Measurements from ENCODE around the gene NEUROD6.

NEUROD6 gene

GRCh38 chr7:31327071-31327470 is 13.5 kb downstream of the NEUROD6 start:
- DNase-seq = no peak

DNA sequence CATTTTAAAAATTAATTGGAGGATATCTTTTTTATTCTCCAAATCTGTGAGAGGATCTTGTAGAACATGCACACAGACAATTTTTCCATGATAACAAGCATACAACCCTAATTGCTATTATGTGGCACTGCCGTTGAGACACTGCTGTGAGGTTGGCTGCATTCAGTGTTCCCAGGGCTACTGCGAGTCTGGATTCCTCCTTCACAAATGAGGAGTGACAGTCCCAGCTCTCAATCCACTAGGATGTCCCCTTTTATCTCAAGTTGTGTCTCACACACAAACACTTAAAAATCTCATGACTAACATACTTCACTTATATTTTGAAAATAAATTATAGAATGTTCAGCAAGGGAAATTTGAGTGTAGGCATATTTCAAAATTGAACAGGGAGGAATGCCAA is 14.1 kb downstream of the NEUROD6 start:
- DNase-seq = no peak

DNA sequence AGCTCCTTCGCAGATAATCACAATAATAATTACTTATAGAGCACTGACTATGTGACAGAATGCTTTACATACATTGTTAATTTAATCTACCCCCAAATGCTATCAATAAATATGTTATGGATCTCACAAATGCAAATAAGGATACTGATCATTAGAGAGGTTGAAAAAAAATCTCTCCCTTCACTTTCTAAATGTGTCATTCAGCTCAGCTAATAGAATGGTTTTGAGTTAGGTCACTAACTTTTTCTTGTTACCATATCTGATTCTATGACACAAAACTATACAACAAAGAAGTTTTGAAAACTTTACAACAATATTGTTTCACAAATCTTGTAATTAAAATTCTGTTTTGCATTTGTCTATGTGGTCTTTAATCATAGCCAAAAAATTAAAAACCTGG is 17.4 kb downstream of the NEUROD6 start:
- DNase-seq = no peak

DNA sequence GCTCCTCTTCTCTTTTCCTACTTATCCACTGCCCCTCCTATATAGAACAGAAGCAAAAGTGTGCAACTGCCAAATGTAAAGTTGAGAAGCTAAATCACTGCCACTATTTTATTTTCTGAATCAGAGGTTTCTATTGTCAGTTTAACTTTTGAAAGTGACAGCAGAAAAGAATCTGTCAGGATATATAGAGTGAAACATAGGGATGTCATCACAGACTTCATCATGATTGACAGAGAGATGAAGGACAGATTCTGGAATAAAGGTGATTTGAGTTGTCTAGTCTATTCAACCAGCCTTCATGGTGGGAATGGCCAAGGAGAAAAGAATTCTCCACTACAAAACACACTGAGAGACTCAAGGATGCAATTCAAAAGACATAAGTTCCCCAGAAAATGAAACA is 19.9 kb downstream of the NEUROD6 start:
- DNase-seq = no peak

DNA sequence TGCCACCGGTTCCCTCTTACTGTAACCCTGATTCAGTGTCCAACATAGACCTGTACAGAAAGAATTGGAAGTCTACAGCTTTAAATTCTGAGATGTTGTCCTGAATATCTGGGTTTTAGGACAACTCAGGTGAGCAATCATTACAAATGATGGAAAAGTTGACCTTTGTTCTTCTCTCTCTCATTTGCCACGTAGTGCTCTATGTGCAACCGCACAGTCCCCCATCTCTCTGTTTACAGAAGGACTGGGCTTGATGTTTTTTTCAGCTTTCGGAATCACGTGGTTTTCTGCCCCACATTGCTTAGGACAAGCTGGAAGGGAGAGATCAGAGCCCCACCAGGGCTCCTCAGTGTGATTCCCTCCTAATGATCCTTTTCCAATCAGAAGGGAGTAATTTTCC is 22.2 kb downstream of the NEUROD6 start:
- DNase-seq = no peak

GRCh38 chr7:31316876-31317275 is 23.6 kb downstream of the NEUROD6 start:
- DNase-seq = no peak

DNA sequence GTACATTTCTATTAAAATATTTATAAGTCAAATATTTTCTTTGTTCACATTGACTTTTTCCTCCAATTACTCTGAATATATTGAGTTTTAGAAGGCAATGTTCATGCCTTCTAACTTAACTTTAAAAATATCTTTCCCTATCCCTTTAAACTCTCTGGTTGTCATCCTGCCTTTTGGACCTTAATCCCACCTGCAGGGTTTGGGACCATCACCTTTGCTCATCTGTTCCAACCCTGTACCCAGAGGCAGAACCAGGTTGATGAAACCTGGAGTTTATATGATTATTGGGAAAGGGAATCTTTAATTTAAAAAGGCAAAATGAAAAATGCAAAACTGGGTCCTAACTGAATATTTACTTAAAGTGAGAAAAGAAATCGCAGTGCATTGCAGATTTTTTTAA is 24.8 kb downstream of the NEUROD6 start:
- no peak for DNase-seq

- no peak for DNase-seq
Observed at GRCh38 chr7:31314781-31315180, 25.7 kb downstream of the NEUROD6 start.

GRCh38 chr7:31312889-31313288 is 27.6 kb downstream of the NEUROD6 start:
- DNase-seq = no peak

DNA sequence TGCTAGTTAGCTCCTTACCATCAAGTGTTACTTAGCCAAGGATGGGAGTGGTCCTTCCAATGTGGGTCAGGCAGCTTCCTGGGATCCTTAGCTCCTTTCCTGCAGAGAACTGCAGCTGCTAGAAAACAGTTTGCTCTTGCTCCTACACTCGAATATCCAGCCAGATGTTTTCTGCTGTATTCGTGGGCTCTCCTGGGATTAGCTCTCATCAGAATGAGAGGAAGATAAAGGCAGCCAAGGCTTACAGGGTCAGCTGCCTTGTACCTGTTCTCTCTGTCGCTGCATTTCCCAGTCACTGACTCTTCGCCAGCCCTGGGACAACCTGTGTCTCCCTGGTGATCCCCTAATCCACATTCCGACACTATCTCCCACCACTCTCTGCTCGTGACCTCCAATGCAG is 29.0 kb downstream of the NEUROD6 start:
- DNase-seq = no peak

DNA sequence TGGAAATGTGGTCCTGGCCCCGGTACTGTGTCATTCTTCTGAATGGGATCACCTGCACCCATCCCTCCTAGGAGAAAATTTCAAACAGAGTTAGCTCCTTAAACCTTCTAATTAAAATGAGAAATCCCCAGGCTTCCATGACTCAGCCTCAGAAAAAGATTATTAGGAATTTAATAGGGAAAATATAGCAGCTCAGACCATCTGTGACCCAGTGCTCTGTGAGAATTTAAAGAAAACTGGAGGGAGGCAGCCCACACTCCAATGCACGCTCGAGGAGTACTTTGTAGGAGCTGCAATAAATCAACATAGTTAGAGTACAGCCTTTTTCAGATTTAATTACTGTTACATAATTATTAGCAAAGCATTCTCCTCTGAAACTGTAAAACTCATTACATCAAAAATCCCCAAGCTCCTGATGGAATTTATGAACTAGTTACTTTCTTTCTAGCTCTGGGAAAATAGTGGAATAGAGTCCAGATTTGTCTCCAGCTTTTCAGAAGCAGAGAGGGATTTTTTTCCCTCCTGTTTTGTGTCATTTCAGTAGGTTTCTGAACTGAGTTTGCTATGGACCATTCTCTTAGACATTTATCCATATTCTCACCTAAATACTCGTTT is 30.1 kb downstream of the NEUROD6 start:
- no peak for DNase-seq

DNA sequence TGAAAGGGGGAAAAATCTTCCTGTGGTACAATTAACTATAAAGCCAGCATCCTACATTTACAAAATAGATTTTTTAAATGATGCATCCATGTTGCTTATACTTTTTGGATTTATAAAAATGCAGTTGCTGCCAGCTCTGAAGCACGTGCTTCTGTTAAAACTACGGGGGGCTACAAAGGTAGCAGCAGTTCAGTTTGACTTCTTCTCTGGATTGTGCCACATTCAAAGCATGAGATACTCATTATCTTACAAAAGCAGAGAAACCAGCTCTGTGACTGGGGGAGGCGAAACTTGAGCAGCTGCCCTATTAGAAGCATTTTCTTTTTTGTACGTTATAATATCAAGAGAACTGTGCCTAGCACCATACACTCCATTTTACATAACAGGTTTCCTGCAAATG is 31.1 kb downstream of the NEUROD6 start:
- no peak for DNase-seq

- DNase-seq = no peak
Observed at GRCh38 chr7:31308652-31309051, 31.9 kb downstream of the NEUROD6 start.

DNA sequence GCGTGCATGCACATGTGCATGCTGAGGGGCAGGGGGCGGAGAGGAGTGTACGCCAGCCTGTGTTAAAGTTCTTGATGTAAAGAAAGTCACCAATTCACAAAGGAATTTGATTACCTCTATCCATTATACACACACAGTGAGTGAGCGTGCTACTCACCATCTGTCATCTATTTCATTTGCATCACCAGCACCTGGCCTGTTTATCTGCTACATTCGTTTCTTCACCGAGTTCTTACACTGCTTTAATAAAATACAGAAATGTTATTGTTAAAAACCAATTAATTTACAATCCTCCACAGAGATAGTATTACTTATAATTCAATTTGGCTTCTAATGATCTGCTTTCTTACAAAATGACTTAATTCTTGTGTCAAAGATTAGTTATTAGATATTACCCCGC is 32.6 kb downstream of the NEUROD6 start:
- DNase-seq = no peak

- DNase-seq = no peak
Observed at GRCh38 chr7:31305260-31305659, 35.3 kb downstream of the NEUROD6 start.

GRCh38 chr7:31304446-31304845 is 36.1 kb downstream of the NEUROD6 start:
- no peak for DNase-seq

DNA sequence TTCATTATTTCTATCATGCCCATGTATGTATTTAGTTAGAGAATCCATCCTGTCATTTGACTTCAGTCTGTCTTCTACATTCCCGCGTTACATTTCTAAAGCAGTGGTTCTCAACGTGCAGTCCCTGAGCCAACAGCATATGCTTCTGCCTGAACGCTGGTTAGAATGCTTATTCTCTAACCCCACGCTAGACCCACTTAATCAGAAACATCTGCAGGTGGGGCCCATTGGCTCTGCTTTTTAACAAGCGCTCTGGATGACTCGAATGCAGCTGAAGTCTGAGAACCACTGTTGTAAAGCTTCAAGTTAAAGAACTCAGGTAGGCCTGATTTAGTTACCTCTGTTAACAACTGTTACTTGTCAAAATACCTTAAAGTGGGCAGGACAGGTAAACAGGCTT is 38.2 kb downstream of the NEUROD6 start:
- DNase-seq = no peak

- DNase-seq = no peak
Observed at GRCh38 chr7:31299336-31299735, 41.2 kb downstream of the NEUROD6 start.

GRCh38 chr7:31290601-31291000 is 49.9 kb downstream of the NEUROD6 start:
- DNase-seq = no peak
